ENCODE measurements around the gene HPSE2. TPM values are rescaled to one million over a fixed set of nuclear protein-coding genes. Genes with fewer than 3 reads are reported as not detected.

Gene HPSE2
- total RNA-seq, 1 donor from 2014 or later, result 10.6 TPM

GRCh38 chr10:98460837-98461499 lies 774.7 kb downstream of the HPSE2 start:
- no peak for DNase-seq (ENCODE audit: extremely low spot score in 2 of 2)
- Histone ChIP-seq H3K9me3 (no peaks in the 10 kb centered on the region), H3K27me3 (no peaks in the 10 kb centered on the region), H3K27ac (peak overlapping the region; percentile 64), H3K4me3 (no peak overlapping the region), H3K4me1 (no peaks in the 10 kb centered on the region), H3K36me3 (no peaks in the 10 kb centered on the region)
- peak; percentile 21 to 30 for TF ChIP-seq POLR2AphosphoS5 (IDR thresholded peaks at IDR 0.05; ENCODE audit: insufficient read depth in 1 of 2, low read depth in 1 of 2)
- no peak for TF ChIP-seq CTCF (IDR thresholded peaks at IDR 0.05)
- intact Hi-C loops (cut with DNase I), result loop anchor here (10.0 kb wide), 1 partner anchor 784 kb away; no protein-coding TSS in a partner anchor

GRCh38 chr10:98458809-98459784 lies 776.6 kb downstream of the HPSE2 start:
- Histone ChIP-seq H3K4me1 (no peaks in the 10 kb centered on the region), H3K9me3 (no peaks in the 10 kb centered on the region), H3K27me3 (no peaks in the 10 kb centered on the region), H3K27ac (no peak overlapping the region), H3K4me3 (no peak overlapping the region), H3K36me3 (no peaks in the 10 kb centered on the region)
- no peak for TF ChIP-seq CTCF (IDR thresholded peaks at IDR 0.05)
- no peak for TF ChIP-seq POLR2AphosphoS5 (IDR thresholded peaks at IDR 0.05; ENCODE audit: insufficient read depth in 1 of 2, low read depth in 1 of 2)
- no peak for TF ChIP-seq POLR2A (IDR thresholded peaks at IDR 0.05)
- intact Hi-C loops (cut with DNase I), result no loop called here
- no peak for DNase-seq (ENCODE audit: extremely low spot score in 2 of 2)

- DNase-seq (ENCODE audit: extremely low spot score in 2 of 2), result no peak
- Histone ChIP-seq H3K36me3 (no peaks in the 10 kb centered on the region), H3K27me3 (no peaks in the 10 kb centered on the region), H3K9me3 (no peaks in the 10 kb centered on the region), H3K4me3 (no peak overlapping the region), H3K4me1 (no peaks in the 10 kb centered on the region), H3K27ac (no peak overlapping the region)
- intact Hi-C loops (cut with DNase I), result no loop called here
- TF ChIP-seq POLR2A (IDR thresholded peaks at IDR 0.05) (no peak), POLR2AphosphoS5 (IDR thresholded peaks at IDR 0.05; ENCODE audit: insufficient read depth in 1 of 2, low read depth in 1 of 2) (no peak), CTCF (IDR thresholded peaks at IDR 0.05) (no peak)
Measured at GRCh38 chr10:98457721-98458120, 777.9 kb downstream of the HPSE2 start.

GRCh38 chr10:98456686-98457482 lies 778.8 kb downstream of the HPSE2 start:
- Histone ChIP-seq H3K36me3 (no peaks in the 10 kb centered on the region), H3K4me1 (no peaks in the 10 kb centered on the region), H3K27me3 (no peaks in the 10 kb centered on the region), H3K27ac (no peak overlapping the region), H3K9me3 (no peaks in the 10 kb centered on the region), H3K4me3 (no peak overlapping the region)
- TF ChIP-seq POLR2A (IDR thresholded peaks at IDR 0.05) (no peak), CTCF (IDR thresholded peaks at IDR 0.05) (no peak), POLR2AphosphoS5 (IDR thresholded peaks at IDR 0.05; ENCODE audit: insufficient read depth in 1 of 2, low read depth in 1 of 2) (no peak)
- no peak for DNase-seq (ENCODE audit: extremely low spot score in 2 of 2)
- intact Hi-C loops (cut with DNase I), result no loop called here

All from vagina (tissue), 2 donors.